OCI-LY1 (cell line): ENCODE measurements around the gene B3GALT2.

Source experiments
- EZH2 ChIP-seq: fragments of 200-600 bp; sonication (generic), shearing (Covaris generic); IDR thresholded peaks from 2 replicates; pipeline ENCODE4 v1.8.0; 2017; ENCODE audit warnings: borderline replicate concordance, mixed run types, mild to moderate bottlenecking, antibody characterized with exemption, low read length, moderate library complexity, mixed read lengths
- TF ChIP-seq, protein P1 (sequence below): fragments of 200-600 bp; sonication (generic), shearing (Covaris generic); IDR thresholded peaks from 2 replicates; pipeline ENCODE4 v1.5.1; 2017; ENCODE audit warnings: mild to moderate bottlenecking, antibody characterized with exemption, low read length, moderate library complexity, mixed read lengths

DNA sequence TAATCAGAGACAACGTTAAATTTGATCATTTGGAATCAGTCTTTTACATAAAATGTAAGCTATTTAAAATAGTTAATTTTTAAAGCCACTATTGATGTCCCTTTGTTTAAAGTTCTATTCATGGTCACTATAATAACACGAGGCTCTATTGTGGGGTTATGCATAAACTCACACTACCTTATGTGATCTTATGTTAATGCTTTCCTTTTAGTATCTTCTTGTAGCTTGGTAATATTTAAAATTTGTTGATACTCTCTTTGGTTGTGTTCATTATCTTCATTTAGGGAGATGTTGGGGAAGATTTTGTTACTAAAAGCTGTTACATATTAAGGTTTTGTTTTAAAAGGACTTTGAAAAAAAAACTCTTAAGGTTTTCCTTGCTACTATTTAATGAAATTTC is 1.2 kb downstream of the B3GALT2 start:
- TF ChIP-seq, protein P1, sequence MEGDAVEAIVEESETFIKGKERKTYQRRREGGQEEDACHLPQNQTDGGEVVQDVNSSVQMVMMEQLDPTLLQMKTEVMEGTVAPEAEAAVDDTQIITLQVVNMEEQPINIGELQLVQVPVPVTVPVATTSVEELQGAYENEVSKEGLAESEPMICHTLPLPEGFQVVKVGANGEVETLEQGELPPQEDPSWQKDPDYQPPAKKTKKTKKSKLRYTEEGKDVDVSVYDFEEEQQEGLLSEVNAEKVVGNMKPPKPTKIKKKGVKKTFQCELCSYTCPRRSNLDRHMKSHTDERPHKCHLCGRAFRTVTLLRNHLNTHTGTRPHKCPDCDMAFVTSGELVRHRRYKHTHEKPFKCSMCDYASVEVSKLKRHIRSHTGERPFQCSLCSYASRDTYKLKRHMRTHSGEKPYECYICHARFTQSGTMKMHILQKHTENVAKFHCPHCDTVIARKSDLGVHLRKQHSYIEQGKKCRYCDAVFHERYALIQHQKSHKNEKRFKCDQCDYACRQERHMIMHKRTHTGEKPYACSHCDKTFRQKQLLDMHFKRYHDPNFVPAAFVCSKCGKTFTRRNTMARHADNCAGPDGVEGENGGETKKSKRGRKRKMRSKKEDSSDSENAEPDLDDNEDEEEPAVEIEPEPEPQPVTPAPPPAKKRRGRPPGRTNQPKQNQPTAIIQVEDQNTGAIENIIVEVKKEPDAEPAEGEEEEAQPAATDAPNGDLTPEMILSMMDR = no peak
- TF ChIP-seq EZH2 = no peak
